Panc1 (cell line): ENCODE results near the gene ZC3H12C.

ENCODE experiments used
- CTCF ChIP-seq: fragments of 450-650 bp; IDR thresholded peaks from 2 replicates; pipeline ENCODE4 v1.5.1; 2017; ENCODE audit warnings: mild to moderate bottlenecking
- POLR2AphosphoS5 ChIP-seq: IDR thresholded peaks from 2 replicates; pipeline ENCODE4 v1.6.1; 2012; ENCODE audit warnings: mild to moderate bottlenecking, low read depth, low read length, moderate library complexity
- TF ChIP-seq, protein P1 (sequence below), 2 experiments: IDR thresholded peaks; 2 replicates each; pipeline ENCODE4 v1.6.1; 2011 to 2012; ENCODE audit warnings: low read depth in 2 of 2, control low read depth in 1 of 2, low read length in 1 of 2, mild to moderate bottlenecking in 1 of 2, moderate library complexity in 1 of 2; ENCODE audit not compliant: insufficient read depth in 1 of 2

- TF ChIP-seq POLR2AphosphoS5 (no peak), CTCF (no peak)
- TF ChIP-seq, protein P1, sequence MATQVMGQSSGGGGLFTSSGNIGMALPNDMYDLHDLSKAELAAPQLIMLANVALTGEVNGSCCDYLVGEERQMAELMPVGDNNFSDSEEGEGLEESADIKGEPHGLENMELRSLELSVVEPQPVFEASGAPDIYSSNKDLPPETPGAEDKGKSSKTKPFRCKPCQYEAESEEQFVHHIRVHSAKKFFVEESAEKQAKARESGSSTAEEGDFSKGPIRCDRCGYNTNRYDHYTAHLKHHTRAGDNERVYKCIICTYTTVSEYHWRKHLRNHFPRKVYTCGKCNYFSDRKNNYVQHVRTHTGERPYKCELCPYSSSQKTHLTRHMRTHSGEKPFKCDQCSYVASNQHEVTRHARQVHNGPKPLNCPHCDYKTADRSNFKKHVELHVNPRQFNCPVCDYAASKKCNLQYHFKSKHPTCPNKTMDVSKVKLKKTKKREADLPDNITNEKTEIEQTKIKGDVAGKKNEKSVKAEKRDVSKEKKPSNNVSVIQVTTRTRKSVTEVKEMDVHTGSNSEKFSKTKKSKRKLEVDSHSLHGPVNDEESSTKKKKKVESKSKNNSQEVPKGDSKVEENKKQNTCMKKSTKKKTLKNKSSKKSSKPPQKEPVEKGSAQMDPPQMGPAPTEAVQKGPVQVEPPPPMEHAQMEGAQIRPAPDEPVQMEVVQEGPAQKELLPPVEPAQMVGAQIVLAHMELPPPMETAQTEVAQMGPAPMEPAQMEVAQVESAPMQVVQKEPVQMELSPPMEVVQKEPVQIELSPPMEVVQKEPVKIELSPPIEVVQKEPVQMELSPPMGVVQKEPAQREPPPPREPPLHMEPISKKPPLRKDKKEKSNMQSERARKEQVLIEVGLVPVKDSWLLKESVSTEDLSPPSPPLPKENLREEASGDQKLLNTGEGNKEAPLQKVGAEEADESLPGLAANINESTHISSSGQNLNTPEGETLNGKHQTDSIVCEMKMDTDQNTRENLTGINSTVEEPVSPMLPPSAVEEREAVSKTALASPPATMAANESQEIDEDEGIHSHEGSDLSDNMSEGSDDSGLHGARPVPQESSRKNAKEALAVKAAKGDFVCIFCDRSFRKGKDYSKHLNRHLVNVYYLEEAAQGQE (IDR thresholded peaks at IDR 0.05; ENCODE audit: insufficient read depth in 1 of 2, low read depth in 2 of 2, low read length in 1 of 2), result no peak
These were observed 103.1 kb downstream of the ZC3H12C start for GRCh38 chr11:110196241-110196754.
